Neuronal stem cell (in vitro differentiated cells): Measurements from ENCODE around the gene F11R.

Experiments
- DNase-seq: peaks from one replicate; pipeline ENCODE4 v3.0.0-alpha.2; 2013; ENCODE audit warnings: low spot score
- H2AFZ ChIP-seq: one replicate; pipeline ENCODE4 v1.6.1; 2013; ENCODE audit warnings: mild to moderate bottlenecking, low read length, inconsistent platforms
- H2AK5ac ChIP-seq: 2 replicates; pipeline ENCODE4 v1.6.1; 2013; ENCODE audit warnings: low read depth, mild to moderate bottlenecking, inconsistent platforms, low read length, moderate library complexity, mixed read lengths
- H2BK120ac ChIP-seq: 2 replicates; pipeline ENCODE4 v1.6.1; 2013; ENCODE audit warnings: low read depth, mild to moderate bottlenecking, inconsistent platforms, low read length, moderate library complexity, mixed read lengths
- H2BK12ac ChIP-seq: one replicate; pipeline ENCODE4 v1.6.1; 2013; ENCODE audit warnings: low read length, inconsistent platforms
- H2BK15ac ChIP-seq: 2 replicates; pipeline ENCODE4 v1.6.1; 2013; ENCODE audit warnings: mild to moderate bottlenecking, low read length, inconsistent platforms, mixed read lengths
- H2BK5ac ChIP-seq: one replicate; pipeline ENCODE4 v1.6.1; 2013; ENCODE audit warnings: inconsistent platforms, mild to moderate bottlenecking, low read length, moderate library complexity
- H3K14ac ChIP-seq: one replicate; pipeline ENCODE4 v1.6.1; 2013; ENCODE audit warnings: low read length, inconsistent platforms
- H3K18ac ChIP-seq: 2 replicates; pipeline ENCODE4 v1.6.1; 2013; ENCODE audit warnings: low read length, inconsistent platforms
- H3K23ac ChIP-seq: 2 replicates; pipeline ENCODE4 v1.6.1; 2013; ENCODE audit warnings: low read depth, mild to moderate bottlenecking, mixed read lengths, low read length, inconsistent platforms; ENCODE audit not compliant: poor library complexity
- H3K27ac ChIP-seq: replicated peaks from 3 replicates; pipeline ENCODE4 v1.5.1; 2013; ENCODE audit warnings: low read length, inconsistent platforms
- H3K27me3 ChIP-seq, 3 experiments: 2 replicates each; pipeline ENCODE4 v1.6.1; 2013; ENCODE audit warnings: low read length in 3 of 3, mild to moderate bottlenecking in 2 of 3, inconsistent platforms in 1 of 3, low read depth in 1 of 3, mixed read lengths in 1 of 3, moderate library complexity in 1 of 3; ENCODE audit not compliant: control insufficient read depth in 3 of 3, insufficient read depth in 3 of 3
- H3K36me3 ChIP-seq, 2 donors: replicated peaks in 1 of 2; 2 replicates each; pipeline ENCODE4 v1.6.1; 2013; ENCODE audit warnings: low read length in 2 of 2; ENCODE audit not compliant: control insufficient read depth in 2 of 2, insufficient read depth in 2 of 2
- H3K4ac ChIP-seq: 2 replicates; pipeline ENCODE4 v1.6.1; 2013; ENCODE audit warnings: inconsistent platforms, mild to moderate bottlenecking, low read length, moderate library complexity
- H3K4me1 ChIP-seq, 2 donors: 1 replicate in 1 of 2; 2 replicates in 1 of 2; pipeline ENCODE4 v1.6.1; 2013; ENCODE audit warnings: low read length in 2 of 2, low read depth in 1 of 2; ENCODE audit not compliant: control insufficient read depth in 2 of 2, insufficient read depth in 1 of 2
- H3K4me2 ChIP-seq: one replicate; pipeline ENCODE4 v1.6.1; 2013; ENCODE audit warnings: mild to moderate bottlenecking, low read length, inconsistent platforms; ENCODE audit not compliant: insufficient read depth, poor library complexity, severe bottlenecking
- H3K4me3 ChIP-seq, 2 donors: 2 replicates each; pipeline ENCODE4 v1.5.1; 2013; ENCODE audit warnings: low read length in 2 of 2, mild to moderate bottlenecking in 2 of 2, inconsistent platforms in 1 of 2, moderate library complexity in 1 of 2
- H3K79me1 ChIP-seq: one replicate; pipeline ENCODE4 v1.6.1; 2013; ENCODE audit warnings: low read depth, mild to moderate bottlenecking, inconsistent platforms, low read length, moderate library complexity
- H3K9ac ChIP-seq: one replicate; pipeline ENCODE4 v1.6.1; 2013; ENCODE audit warnings: mild to moderate bottlenecking, low read depth, low read length, inconsistent platforms; ENCODE audit not compliant: poor library complexity
- H3K9me3 ChIP-seq, 2 donors: replicated peaks in 1 of 2; 2 replicates each; pipeline versions ENCODE3 to v1.6.1; 2013; ENCODE audit warnings: low read length in 2 of 2, mild to moderate bottlenecking in 2 of 2, inconsistent platforms in 1 of 2, low read depth in 1 of 2, mixed read lengths in 1 of 2, moderate library complexity in 1 of 2; ENCODE audit not compliant: control insufficient read depth in 2 of 2, insufficient read depth in 1 of 2
- H4K8ac ChIP-seq: one replicate; pipeline ENCODE4 v1.6.1; 2013; ENCODE audit warnings: low read depth, mild to moderate bottlenecking, inconsistent platforms, low read length, moderate library complexity
- H4K91ac ChIP-seq: one replicate; pipeline ENCODE4 v1.6.1; 2013; ENCODE audit warnings: low read length, low read depth, mild to moderate bottlenecking, inconsistent platforms; ENCODE audit not compliant: poor library complexity
- WGBS, 2 donors: extraction: QIAGEN DNeasy Blood & Tissue Kit; methylation state at CpG; one replicate each; pipeline ENCODE4 v1.1.7; 2013; ENCODE audit warnings: missing lambda C conversion rate in 2 of 2, mixed read lengths in 1 of 2; ENCODE audit not compliant: insufficient read length in 2 of 2, insufficient replicate concordance in 1 of 2; ENCODE audit errors: extremely low coverage in 2 of 2; 5-methylcytosine and 5-hydroxymethylcytosine counted together

The F11R gene

GRCh38 chr1:161046605-161047228, 25.8 kb upstream of the F11R start:
- Histone ChIP-seq H2BK12ac (no peak overlapping the region), H3K4me2 (peak overlapping the region; percentile 39), H3K4me3 (peak overlapping the region in 1 of 2 donors; percentile 71), H3K18ac (no peak overlapping the region), H2BK120ac (no peak overlapping the region), H2BK15ac (no peak overlapping the region), H3K36me3 (peaks cover 14 to 17% of the 10 kb centered on the region in 2 donors), H3K9me3 (peaks cover 14 to 32% of the 10 kb centered on the region in 2 donors), H3K79me1 (no peaks in the 10 kb centered on the region), H4K8ac (no peak overlapping the region), H3K9ac (no peak overlapping the region), H3K4me1 (peaks cover 3 to 8% of the 10 kb centered on the region in 2 donors), H3K4ac (no peak overlapping the region), H3K23ac (no peak overlapping the region), H2AK5ac (no peak overlapping the region), H2BK5ac (no peak overlapping the region), H3K27me3 (no peaks in the 10 kb centered on the region), H4K91ac (no peak overlapping the region), H2AFZ (peak overlapping the region; percentile 83), H3K27ac (no peak overlapping the region), H3K14ac (no peak overlapping the region)
- no peak for DNase-seq
- WGBS, 2 donors: no CpG with 5 or more reads among the region's 2 CpGs

- H3K4ac ChIP-seq: peak within 1 kb of the TSS; percentile 19
- no peak within 1 kb of the TSS for H4K8ac ChIP-seq
- no peak within 1 kb of the TSS for H4K91ac ChIP-seq
- H3K14ac ChIP-seq: no peak within 1 kb of the TSS
- H3K79me1 ChIP-seq: no peaks in the 10 kb centered on the region
- H2BK5ac ChIP-seq: no peak within 1 kb of the TSS
- H3K27me3 ChIP-seq: no peaks in the 10 kb centered on the region
- H3K9me3 ChIP-seq: peaks cover 14 to 32% of the 10 kb centered on the region in 2 donors
- peaks cover 18 to 25% of the 10 kb centered on the region in 2 donors for H3K36me3 ChIP-seq
- H3K4me1 ChIP-seq: peaks cover 3 to 8% of the 10 kb centered on the region in 2 donors
- H2BK12ac ChIP-seq: no peak within 1 kb of the TSS
- peak within 1 kb of the TSS; percentile 75 for H3K9ac ChIP-seq
- H2BK120ac ChIP-seq: no peak within 1 kb of the TSS
- peak within 1 kb of the TSS; percentile 83 for H2AFZ ChIP-seq
- peak within 1 kb of the TSS; percentile 53 for H3K18ac ChIP-seq
- H3K4me2 ChIP-seq: peak within 1 kb of the TSS; percentile 88
- H2BK15ac ChIP-seq: no peak within 1 kb of the TSS
- H3K27ac ChIP-seq: peak within 1 kb of the TSS; percentile 76
- DNase-seq: peak; percentile 93
- H3K4me3 ChIP-seq: peak within 1 kb of the TSS; percentile 71 to 91
- H2AK5ac ChIP-seq: peak within 1 kb of the TSS; percentile 49
- no peak within 1 kb of the TSS for H3K23ac ChIP-seq
- whole genome bisulfite sequencing, 2 donors: no CpG with 5 or more reads among the region's 29 CpGs
Observed at GRCh38 chr1:161045736-161046604, 25.0 kb upstream of the F11R start, which contains the start of gene USF1. USF1 (minus strand) TSS chr1:161045977; CDS start chr1:161043275, 2,702 bp downstream.

GRCh38 chr1:161044908-161045735, 24.2 kb upstream of the F11R start:
- H4K8ac ChIP-seq: no peak overlapping the region
- H2BK15ac ChIP-seq: no peak overlapping the region
- H2BK120ac ChIP-seq: no peak overlapping the region
- peaks cover 25 to 33% of the 10 kb centered on the region in 2 donors for H3K36me3 ChIP-seq
- no peaks in the 10 kb centered on the region for H3K27me3 ChIP-seq
- peaks cover 3 to 8% of the 10 kb centered on the region in 2 donors for H3K4me1 ChIP-seq
- H2BK12ac ChIP-seq: no peak overlapping the region
- peak overlapping the region; percentile 83 for H2AFZ ChIP-seq
- DNase-seq: peak; percentile 51
- no peak overlapping the region for H3K23ac ChIP-seq
- H3K9ac ChIP-seq: peak overlapping the region; percentile 75
- H3K18ac ChIP-seq: peak overlapping the region; percentile 53
- H3K27ac ChIP-seq: peak overlapping the region; percentile 76
- no CpG with 5 or more reads among the region's 48 CpGs for WGBS, 2 donors
- H2BK5ac ChIP-seq: no peak overlapping the region
- no peak overlapping the region for H4K91ac ChIP-seq
- peak overlapping the region; percentile 49 for H2AK5ac ChIP-seq
- no peak overlapping the region for H3K14ac ChIP-seq
- H3K9me3 ChIP-seq: peaks cover 14 to 32% of the 10 kb centered on the region in 2 donors
- peak overlapping the region; percentile 19 for H3K4ac ChIP-seq
- no peaks in the 10 kb centered on the region for H3K79me1 ChIP-seq
- H3K4me2 ChIP-seq: peak overlapping the region; percentile 88
- H3K4me3 ChIP-seq: peak overlapping the region; percentile 71 to 91
